Activated CD8-positive, alpha-beta T cell treated with anti-CD3 and anti-CD28 coated beads, Interleukin-2, amount 10 ng/mL, durations not matched to agents 7 days and 5 days (primary cell): ENCODE measurements around the gene CCDC146. TPM values are rescaled to one million over a fixed set of nuclear protein-coding genes. Genes with fewer than 3 reads are reported as not detected.
"Not testable (repeated sequence)": the region's sequence is repeated elsewhere in the genome, so short reads cannot be mapped to it uniquely, and the experiment has no call there.

Experiments used
- ATAC-seq: fragments of 150-1000 bp; cut with Tn5 transposase; one replicate; pipeline ENCODE4 v1.10.0; 2021; ENCODE audit warnings: moderate library complexity
- CTCF ChIA-PET: fragments of 350-600 bp; sonication (Branson Sonifier 250); formaldehyde crosslinking; loops from one replicate; lab custom pipeline; 2021; ENCODE audit warnings: antibody characterized with exemption; lab: Charles Lee
- POLR2A ChIA-PET: fragments of 350-600 bp; sonication (Branson Sonifier 250); formaldehyde crosslinking; loops from one replicate; lab custom pipeline; 2021; ENCODE audit warnings: antibody characterized with exemption; lab: Charles Lee
- DNase-seq: peaks from one replicate; pipeline ENCODE4 v3.0.0-alpha.2; 2020
- H3K27ac Mint-ChIP-seq: one replicate; pipeline ENCODE4 v1.8.0; 2021; ENCODE audit warnings: mild to moderate bottlenecking, mixed read lengths
- H3K27me3 Mint-ChIP-seq: one replicate; pipeline ENCODE4 v1.8.0; 2021; ENCODE audit warnings: low read depth, mixed read lengths
- H3K36me3 Mint-ChIP-seq: one replicate; pipeline ENCODE4 v1.8.0; 2021; ENCODE audit warnings: low read depth, mixed read lengths
- H3K4me1 Mint-ChIP-seq: one replicate; pipeline ENCODE4 v1.8.0; 2021; ENCODE audit warnings: low read depth, mixed read lengths
- H3K4me3 Mint-ChIP-seq: one replicate; pipeline ENCODE4 v1.8.0; 2021; ENCODE audit warnings: mild to moderate bottlenecking, mixed read lengths
- H3K9me3 Mint-ChIP-seq: one replicate; pipeline ENCODE4 v1.8.0; 2022; ENCODE audit warnings: mixed read lengths; ENCODE audit not compliant: insufficient read depth
- total RNA-seq, 2 experiments: library from RNA; stranded (reverse); gene quantifications; one replicate each; pipeline ENCODE4 v1.2.3, GENCODE V29; 2021

Gene CCDC146
- total RNA-seq, 2 experiments from 2014 or later: 10.7 to 12.9 TPM

GRCh38 chr7:77326131-77326530, 203.7 kb downstream of the CCDC146 start:
- no peak for ATAC-seq
- peaks cover 48% of the 10 kb centered on the region for H3K4me1 Mint-ChIP-seq
- no peaks in the 10 kb centered on the region for H3K9me3 Mint-ChIP-seq
- no peak overlapping the region for H3K27ac Mint-ChIP-seq
- H3K4me3 Mint-ChIP-seq: no peak overlapping the region
- CTCF ChIA-PET: interaction anchor here (1.2 to 1.5 kb wide), 2 partner anchors 8 to 79 kb away, joined by 3 to 7 read pairs; no protein-coding TSS in a partner anchor
- H3K27me3 Mint-ChIP-seq: no peaks in the 10 kb centered on the region
- POLR2A ChIA-PET: no interaction called here
- DNase-seq: no peak
- H3K36me3 Mint-ChIP-seq: no peaks in the 10 kb centered on the region

GRCh38 chr7:77327067-77327931, 204.9 kb downstream of the CCDC146 start:
- Mint-ChIP-seq H3K9me3 (no peaks in the 10 kb centered on the region), H3K27me3 (no peaks in the 10 kb centered on the region), H3K4me3 (no peak overlapping the region), H3K27ac (peak overlapping the region; percentile 70), H3K36me3 (no peaks in the 10 kb centered on the region), H3K4me1 (peaks cover 58% of the 10 kb centered on the region)
- DNase-seq (no peak), ATAC-seq (no peak)
- POLR2A ChIA-PET: interaction anchor here (0.6 kb wide), 1 partner anchor 195 kb away, joined by 5 read pairs; no protein-coding TSS in a partner anchor
- CTCF ChIA-PET: interaction anchor here (1.1 to 1.7 kb wide), 5 partner anchors 13 to 80 kb away, joined by 3 to 14 read pairs (median 3); no protein-coding TSS in a partner anchor

- H3K27ac Mint-ChIP-seq: peak overlapping the region; percentile 70
- H3K27me3 Mint-ChIP-seq: no peaks in the 10 kb centered on the region
- CTCF ChIA-PET: interaction anchor here (0.8 to 1.7 kb wide), 7 partner anchors 12 to 81 kb away, joined by 3 to 14 read pairs (median 3); no protein-coding TSS in a partner anchor
- H3K36me3 Mint-ChIP-seq: no peaks in the 10 kb centered on the region
- peak overlapping the region; percentile 34 for H3K4me3 Mint-ChIP-seq
- POLR2A ChIA-PET: no interaction called here
- ATAC-seq: peak; percentile 52
- H3K4me1 Mint-ChIP-seq: peaks cover 60% of the 10 kb centered on the region
- peak; percentile 55 for DNase-seq
- H3K9me3 Mint-ChIP-seq: no peaks in the 10 kb centered on the region
Measured at GRCh38 chr7:77327932-77328628, 205.7 kb downstream of the CCDC146 start.

DNA sequence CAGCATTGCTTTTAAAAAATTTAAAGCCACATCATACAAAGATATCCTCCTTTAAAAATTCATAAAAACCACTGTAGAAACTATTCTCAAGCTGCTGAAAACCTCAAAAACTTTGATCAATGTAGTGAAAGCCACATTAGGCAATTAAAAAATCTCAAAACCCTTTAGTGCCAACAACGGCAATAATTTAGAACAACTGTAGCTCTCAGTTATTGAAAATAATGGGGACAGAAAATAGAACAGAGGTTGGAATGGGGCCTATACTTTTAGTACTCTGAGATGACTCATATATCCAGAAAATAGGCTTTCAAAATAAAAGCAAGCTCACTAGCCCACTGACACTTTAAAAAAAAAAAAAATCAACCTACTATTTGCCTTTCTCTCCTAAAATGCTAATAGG, 206.3 kb downstream of the CCDC146 start:
- H3K4me1 Mint-ChIP-seq: peaks cover 60% of the 10 kb centered on the region
- ChIA-PET CTCF (interaction anchor here (0.6 to 1.7 kb wide), 7 partner anchors 33 to 82 kb away, joined by 3 to 14 read pairs (median 3); no protein-coding TSS in a partner anchor), POLR2A (no interaction called here)
- no peak for DNase-seq
- H3K27me3 Mint-ChIP-seq: no peaks in the 10 kb centered on the region
- H3K36me3 Mint-ChIP-seq: no peaks in the 10 kb centered on the region
- H3K4me3 Mint-ChIP-seq: peak overlapping the region; percentile 34
- H3K27ac Mint-ChIP-seq: peak overlapping the region; percentile 70
- no peaks in the 10 kb centered on the region for H3K9me3 Mint-ChIP-seq
- ATAC-seq: no peak

GRCh38 chr7:77329466-77330168, 207.2 kb downstream of the CCDC146 start:
- Mint-ChIP-seq H3K27ac (peak overlapping the region; percentile 31), H3K4me1 (peaks cover 63% of the 10 kb centered on the region), H3K9me3 (no peaks in the 10 kb centered on the region), H3K27me3 (no peaks in the 10 kb centered on the region), H3K36me3 (no peaks in the 10 kb centered on the region), H3K4me3 (no peak overlapping the region)
- POLR2A ChIA-PET: no interaction called here
- DNase-seq (no peak), ATAC-seq (no peak)
- CTCF ChIA-PET: interaction anchor here (0.6 to 3.2 kb wide), 3 partner anchors 38 to 83 kb away, joined by 3 to 67 read pairs (median 14); no protein-coding TSS in a partner anchor

DNA sequence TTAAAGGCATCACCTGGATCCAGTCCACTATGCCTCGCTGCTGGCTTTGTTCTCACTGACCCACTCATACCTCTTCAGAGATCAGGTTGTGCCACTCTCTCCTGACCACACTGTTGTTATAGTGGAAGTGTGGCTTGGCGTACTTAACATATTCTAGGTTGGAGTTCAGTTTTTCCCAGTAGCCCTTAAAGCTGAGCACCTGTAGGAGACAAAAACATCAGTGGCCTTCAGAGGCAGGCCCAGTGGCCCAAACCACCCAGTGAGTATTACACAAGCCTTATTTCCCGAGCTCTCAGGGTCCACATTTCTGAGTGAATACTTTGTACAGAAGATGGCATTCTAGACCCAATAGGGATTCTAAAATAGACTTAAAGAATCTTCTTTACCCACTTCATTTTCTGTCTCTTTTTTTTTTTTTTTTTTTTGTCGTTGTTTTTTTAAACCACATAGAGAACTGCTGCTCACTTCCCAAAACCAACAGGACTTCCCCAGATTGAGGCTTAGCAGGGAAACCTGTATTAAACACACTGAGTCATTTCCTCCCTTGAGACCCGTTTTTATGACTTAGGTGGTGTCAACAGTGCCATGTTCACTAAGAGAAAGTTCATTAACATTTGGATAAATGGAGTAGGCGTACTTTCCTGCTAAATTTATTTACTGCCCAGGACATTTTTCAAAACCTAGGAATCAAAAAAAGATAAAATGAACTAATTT, 207.9 kb downstream of the CCDC146 start:
- peak overlapping the region; percentile 13 for H3K4me3 Mint-ChIP-seq
- CTCF ChIA-PET: interaction anchor here (1.7 to 3.2 kb wide), 2 partner anchors 7 to 83 kb away, joined by 6 to 67 read pairs; no protein-coding TSS in a partner anchor
- no peaks in the 10 kb centered on the region for H3K9me3 Mint-ChIP-seq
- no peaks in the 10 kb centered on the region for H3K27me3 Mint-ChIP-seq
- H3K27ac Mint-ChIP-seq: peak overlapping the region; percentile 31
- no peaks in the 10 kb centered on the region for H3K36me3 Mint-ChIP-seq
- ATAC-seq (no peak), DNase-seq (no peak)
- H3K4me1 Mint-ChIP-seq: peaks cover 63% of the 10 kb centered on the region
- POLR2A ChIA-PET: no interaction called here

DNA sequence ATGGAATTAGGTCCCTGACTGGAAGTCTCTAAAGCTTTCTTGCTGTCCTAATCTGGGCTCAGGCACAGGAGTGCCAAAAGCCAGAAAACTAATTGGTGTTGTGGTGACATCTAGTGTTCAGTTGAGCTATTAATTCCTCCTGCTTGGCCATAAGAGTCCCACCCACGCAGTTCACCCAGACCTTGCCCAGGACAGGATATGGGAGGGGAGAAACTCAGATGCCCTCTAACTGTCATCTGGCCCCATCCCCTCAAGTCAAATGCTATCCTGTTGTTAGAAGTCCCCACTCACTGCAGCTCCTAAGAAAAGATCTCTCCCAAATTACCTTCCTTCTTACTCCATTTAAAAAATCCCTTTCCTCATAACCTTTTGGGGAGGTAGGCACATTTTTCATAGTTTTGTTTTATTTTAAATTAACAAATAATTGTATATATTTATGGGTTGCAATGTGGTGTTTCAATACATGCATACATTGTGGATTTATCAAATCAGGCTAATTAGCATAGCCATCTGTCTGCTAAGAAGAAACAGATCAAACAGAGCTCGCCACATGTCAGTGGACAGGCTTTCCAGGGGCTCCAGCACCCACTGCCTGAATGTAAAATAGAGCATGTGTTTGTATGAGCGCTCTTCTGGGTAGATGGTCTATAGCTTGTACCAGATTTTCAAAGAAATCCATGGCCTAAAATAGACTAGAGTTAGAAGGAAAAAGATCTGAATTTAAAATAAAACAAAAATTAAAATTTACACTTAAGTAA, 209.7 kb downstream of the CCDC146 start:
- Mint-ChIP-seq H3K27me3 (no peaks in the 10 kb centered on the region), H3K4me1 (peaks cover 54% of the 10 kb centered on the region), H3K9me3 (no peaks in the 10 kb centered on the region), H3K27ac (peak overlapping the region; percentile 55), H3K4me3 (no peak overlapping the region), H3K36me3 (no peaks in the 10 kb centered on the region)
- POLR2A ChIA-PET: interaction anchor here (1.0 kb wide), 1 partner anchor 85 kb away, joined by 3 read pairs; no protein-coding TSS in a partner anchor
- CTCF ChIA-PET: interaction anchor here (0.6 to 3.2 kb wide), 37 partner anchors 9 to 320 kb away, joined by 3 to 67 read pairs (median 4); partner anchors contain the start of genes CCDC146, FGL2 and GSAP
- ATAC-seq (peak; percentile 91), DNase-seq (peak; percentile 70)

DNA sequence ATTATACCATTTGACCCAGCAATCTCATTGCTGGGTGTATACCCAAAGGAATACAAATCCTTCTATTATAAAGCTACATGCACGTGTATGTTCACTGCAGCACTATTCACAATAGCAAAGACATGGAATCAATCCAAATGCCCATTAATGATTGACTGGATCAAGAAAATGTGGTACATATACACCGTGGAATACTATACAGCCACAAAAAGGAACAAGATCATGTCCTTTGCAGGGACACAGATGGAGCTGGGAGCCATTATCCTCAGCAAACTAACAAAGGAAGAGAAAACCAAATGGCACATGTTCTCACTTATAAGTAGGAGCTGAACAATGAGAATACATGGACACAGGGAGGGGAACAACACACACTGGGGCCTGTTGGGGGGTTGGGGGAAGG, 211.6 kb downstream of the CCDC146 start:
- peaks cover 46% of the 10 kb centered on the region for H3K4me1 Mint-ChIP-seq
- H3K27ac Mint-ChIP-seq, H3K27me3 Mint-ChIP-seq, H3K9me3 Mint-ChIP-seq, H3K36me3 Mint-ChIP-seq, POLR2A ChIA-PET, ATAC-seq, H3K4me3 Mint-ChIP-seq, DNase-seq: not testable (repeated sequence)
- CTCF ChIA-PET: interaction anchor here (0.6 to 2.1 kb wide), 3 partner anchors 8 to 88 kb away, joined by 3 to 13 read pairs (median 3); no protein-coding TSS in a partner anchor

DNA sequence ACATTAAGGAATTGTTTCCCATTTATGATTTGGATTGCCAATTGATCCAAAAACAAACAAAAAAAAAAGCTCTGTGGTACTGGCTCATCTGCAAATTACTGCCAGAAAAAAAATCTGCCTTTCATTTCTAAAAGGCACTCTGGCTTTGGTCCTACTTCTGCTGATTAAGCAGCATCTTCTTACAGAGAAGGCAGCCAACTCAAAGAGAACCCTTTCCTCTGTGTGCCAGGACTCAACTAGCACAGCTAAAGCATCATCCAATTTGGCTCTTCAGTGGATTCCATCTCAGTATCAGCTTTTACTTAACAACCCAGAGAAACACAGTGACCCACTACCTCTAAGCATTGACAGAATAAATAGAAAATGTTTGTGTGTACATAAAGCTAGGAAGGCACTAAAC, 213.2 kb downstream of the CCDC146 start:
- ChIA-PET CTCF (interaction anchor here (0.6 to 1.4 kb wide), 3 partner anchors 81 to 460 kb away, joined by 3 to 5 read pairs (median 3); no protein-coding TSS in a partner anchor), POLR2A (no interaction called here)
- H3K27ac Mint-ChIP-seq: no peak overlapping the region
- peaks cover 2% of the 10 kb centered on the region for H3K27me3 Mint-ChIP-seq
- no peaks in the 10 kb centered on the region for H3K36me3 Mint-ChIP-seq
- ATAC-seq: no peak
- no peak for DNase-seq
- no peaks in the 10 kb centered on the region for H3K9me3 Mint-ChIP-seq
- peaks cover 32% of the 10 kb centered on the region for H3K4me1 Mint-ChIP-seq
- H3K4me3 Mint-ChIP-seq: no peak overlapping the region

DNA sequence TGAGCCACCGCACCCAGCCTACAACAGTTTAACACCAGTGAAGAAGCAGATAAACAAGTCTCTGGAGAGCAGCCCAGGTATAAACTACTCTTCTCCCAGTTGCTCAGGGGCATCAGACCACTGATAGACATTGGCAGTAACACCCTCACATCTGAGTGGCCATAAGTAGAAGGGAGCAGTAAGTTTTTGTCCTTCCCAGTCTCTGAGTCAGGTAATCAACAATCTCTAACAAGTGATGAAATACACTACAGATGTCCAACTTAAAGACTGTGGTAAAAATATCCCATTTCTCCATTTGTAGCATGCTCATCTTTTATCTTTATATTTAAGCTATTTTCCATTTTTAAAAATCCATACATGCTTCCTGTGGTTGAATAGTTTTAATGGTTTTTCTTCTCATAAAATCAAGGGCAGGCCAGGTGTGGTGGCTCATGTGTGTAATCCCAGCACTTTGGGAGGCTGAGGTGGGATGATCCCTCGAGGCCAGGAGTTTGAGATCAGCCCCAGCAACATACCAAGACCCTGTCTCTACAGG, 215.1 kb downstream of the CCDC146 start:
- no peak overlapping the region for H3K27ac Mint-ChIP-seq
- CTCF ChIA-PET: no interaction called here

More for the DNA sequence above, 215.1 kb downstream of the CCDC146 start:
- DNase-seq: no peak
- no peak for ATAC-seq
- Mint-ChIP-seq H3K4me1 (peaks cover 14% of the 10 kb centered on the region), H3K27me3 (peaks cover 2% of the 10 kb centered on the region), H3K9me3 (no peaks in the 10 kb centered on the region), H3K4me3 (no peak overlapping the region), H3K36me3 (no peaks in the 10 kb centered on the region)
- POLR2A ChIA-PET: no interaction called here
